HL-60 (cell line): ENCODE data around the gene KLHL30.

Experiments
- DNase-seq, 2 experiments: peaks; one replicate each; pipeline ENCODE4 v3.0.0-alpha.2; 2010 to 2020; ENCODE audit warnings: low read depth in 1 of 2, low spot score in 1 of 2
- H3K27ac ChIP-seq: fragments of 250-450 bp; sonication (Bioruptor Pico); replicated peaks from 2 replicates; pipeline ENCODE4 v1.5.1; 2020; ENCODE audit warnings: mild to moderate bottlenecking, moderate library complexity
- H3K27me3 ChIP-seq: fragments of 250-450 bp; sonication (Bioruptor Pico); 2 replicates; pipeline ENCODE4 v1.5.1; 2021; ENCODE audit warnings: mild to moderate bottlenecking, moderate library complexity; ENCODE audit not compliant: insufficient read depth, poor library complexity, severe bottlenecking
- H3K4me3 ChIP-seq: replicated peaks from 2 replicates; pipeline ENCODE4 v1.5.1; 2011; ENCODE audit warnings: mild to moderate bottlenecking, control low read depth, low read length; ENCODE audit not compliant: insufficient read depth
- GABPA ChIP-seq: IDR thresholded peaks from 2 replicates; pipeline ENCODE4 v1.6.1; 2012; ENCODE audit warnings: low read depth
- POLR2AphosphoS5 ChIP-seq: IDR thresholded peaks from 2 replicates; pipeline ENCODE4 v1.6.1; 2012; ENCODE audit warnings: low read depth
- SPI1 ChIP-seq: IDR thresholded peaks from 2 replicates; pipeline ENCODE4 v1.6.1; 2012; ENCODE audit warnings: low read depth, mild to moderate bottlenecking, borderline replicate concordance
- TF ChIP-seq, protein P1 (sequence below): IDR thresholded peaks from 2 replicates; pipeline ENCODE4 v1.6.1; 2012; ENCODE audit warnings: low read depth; ENCODE audit not compliant: insufficient replicate concordance
- TF ChIP-seq, protein P2 (sequence below): IDR thresholded peaks from one replicate; pipeline ENCODE4 v1.5.1; 2011; ENCODE audit warnings: low read length, control low read depth, inconsistent platforms; ENCODE audit not compliant: insufficient read depth

The KLHL30 gene

DNA sequence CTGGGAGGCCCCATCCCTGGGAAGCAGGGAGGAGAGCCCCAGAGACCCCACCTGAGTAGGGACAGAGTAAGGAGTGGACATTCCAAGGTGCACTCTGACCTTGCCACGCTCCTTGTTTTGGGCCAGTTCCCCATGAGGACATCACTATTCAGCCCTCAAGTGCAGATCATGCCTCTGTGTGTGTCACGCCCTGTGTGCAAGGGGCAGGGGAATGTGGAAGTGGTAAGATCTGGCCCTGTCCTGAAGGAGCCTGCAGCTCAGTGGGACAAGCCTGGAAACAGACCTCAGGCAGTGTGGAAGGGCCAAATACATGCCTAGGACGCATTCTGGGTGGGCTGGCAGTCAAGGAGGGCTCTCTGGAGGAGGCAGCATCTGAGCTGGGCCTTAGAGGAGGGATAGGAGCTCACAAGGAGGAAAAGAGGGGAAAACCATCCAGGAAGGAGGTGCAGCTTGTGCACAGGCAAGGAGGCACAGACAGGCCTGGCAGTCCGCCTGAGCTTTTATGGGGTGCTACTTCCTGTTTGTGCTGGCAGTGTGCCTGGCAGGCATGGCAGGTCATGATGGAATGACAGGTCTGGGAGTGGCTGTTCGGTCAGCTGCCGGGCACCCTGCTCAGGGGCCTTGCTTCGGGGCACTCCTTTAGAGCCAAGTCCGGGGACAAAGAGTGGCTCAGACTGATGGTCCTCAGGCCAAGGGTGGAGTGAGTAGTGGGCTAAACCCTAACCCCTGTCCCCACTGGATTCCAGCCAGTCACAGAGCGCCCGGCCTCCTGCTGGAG lies 3.3 kb downstream of the KLHL30 start:
- Histone ChIP-seq H3K27ac (peak overlapping the region; percentile 64), H3K27me3 (no peaks in the 10 kb centered on the region), H3K4me3 (no peak overlapping the region)
- peak; percentile 67 to 73 for DNase-seq
- TF ChIP-seq GABPA (no peak), SPI1 (peak; percentile 70; the same call in 1 of the 2 replicates), POLR2AphosphoS5 (peak; percentile 44; the same call in 1 of the 2 replicates)
- TF ChIP-seq, protein P1, sequence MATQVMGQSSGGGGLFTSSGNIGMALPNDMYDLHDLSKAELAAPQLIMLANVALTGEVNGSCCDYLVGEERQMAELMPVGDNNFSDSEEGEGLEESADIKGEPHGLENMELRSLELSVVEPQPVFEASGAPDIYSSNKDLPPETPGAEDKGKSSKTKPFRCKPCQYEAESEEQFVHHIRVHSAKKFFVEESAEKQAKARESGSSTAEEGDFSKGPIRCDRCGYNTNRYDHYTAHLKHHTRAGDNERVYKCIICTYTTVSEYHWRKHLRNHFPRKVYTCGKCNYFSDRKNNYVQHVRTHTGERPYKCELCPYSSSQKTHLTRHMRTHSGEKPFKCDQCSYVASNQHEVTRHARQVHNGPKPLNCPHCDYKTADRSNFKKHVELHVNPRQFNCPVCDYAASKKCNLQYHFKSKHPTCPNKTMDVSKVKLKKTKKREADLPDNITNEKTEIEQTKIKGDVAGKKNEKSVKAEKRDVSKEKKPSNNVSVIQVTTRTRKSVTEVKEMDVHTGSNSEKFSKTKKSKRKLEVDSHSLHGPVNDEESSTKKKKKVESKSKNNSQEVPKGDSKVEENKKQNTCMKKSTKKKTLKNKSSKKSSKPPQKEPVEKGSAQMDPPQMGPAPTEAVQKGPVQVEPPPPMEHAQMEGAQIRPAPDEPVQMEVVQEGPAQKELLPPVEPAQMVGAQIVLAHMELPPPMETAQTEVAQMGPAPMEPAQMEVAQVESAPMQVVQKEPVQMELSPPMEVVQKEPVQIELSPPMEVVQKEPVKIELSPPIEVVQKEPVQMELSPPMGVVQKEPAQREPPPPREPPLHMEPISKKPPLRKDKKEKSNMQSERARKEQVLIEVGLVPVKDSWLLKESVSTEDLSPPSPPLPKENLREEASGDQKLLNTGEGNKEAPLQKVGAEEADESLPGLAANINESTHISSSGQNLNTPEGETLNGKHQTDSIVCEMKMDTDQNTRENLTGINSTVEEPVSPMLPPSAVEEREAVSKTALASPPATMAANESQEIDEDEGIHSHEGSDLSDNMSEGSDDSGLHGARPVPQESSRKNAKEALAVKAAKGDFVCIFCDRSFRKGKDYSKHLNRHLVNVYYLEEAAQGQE, result no peak
- TF ChIP-seq, protein P2, sequence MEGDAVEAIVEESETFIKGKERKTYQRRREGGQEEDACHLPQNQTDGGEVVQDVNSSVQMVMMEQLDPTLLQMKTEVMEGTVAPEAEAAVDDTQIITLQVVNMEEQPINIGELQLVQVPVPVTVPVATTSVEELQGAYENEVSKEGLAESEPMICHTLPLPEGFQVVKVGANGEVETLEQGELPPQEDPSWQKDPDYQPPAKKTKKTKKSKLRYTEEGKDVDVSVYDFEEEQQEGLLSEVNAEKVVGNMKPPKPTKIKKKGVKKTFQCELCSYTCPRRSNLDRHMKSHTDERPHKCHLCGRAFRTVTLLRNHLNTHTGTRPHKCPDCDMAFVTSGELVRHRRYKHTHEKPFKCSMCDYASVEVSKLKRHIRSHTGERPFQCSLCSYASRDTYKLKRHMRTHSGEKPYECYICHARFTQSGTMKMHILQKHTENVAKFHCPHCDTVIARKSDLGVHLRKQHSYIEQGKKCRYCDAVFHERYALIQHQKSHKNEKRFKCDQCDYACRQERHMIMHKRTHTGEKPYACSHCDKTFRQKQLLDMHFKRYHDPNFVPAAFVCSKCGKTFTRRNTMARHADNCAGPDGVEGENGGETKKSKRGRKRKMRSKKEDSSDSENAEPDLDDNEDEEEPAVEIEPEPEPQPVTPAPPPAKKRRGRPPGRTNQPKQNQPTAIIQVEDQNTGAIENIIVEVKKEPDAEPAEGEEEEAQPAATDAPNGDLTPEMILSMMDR, result no peak

DNA sequence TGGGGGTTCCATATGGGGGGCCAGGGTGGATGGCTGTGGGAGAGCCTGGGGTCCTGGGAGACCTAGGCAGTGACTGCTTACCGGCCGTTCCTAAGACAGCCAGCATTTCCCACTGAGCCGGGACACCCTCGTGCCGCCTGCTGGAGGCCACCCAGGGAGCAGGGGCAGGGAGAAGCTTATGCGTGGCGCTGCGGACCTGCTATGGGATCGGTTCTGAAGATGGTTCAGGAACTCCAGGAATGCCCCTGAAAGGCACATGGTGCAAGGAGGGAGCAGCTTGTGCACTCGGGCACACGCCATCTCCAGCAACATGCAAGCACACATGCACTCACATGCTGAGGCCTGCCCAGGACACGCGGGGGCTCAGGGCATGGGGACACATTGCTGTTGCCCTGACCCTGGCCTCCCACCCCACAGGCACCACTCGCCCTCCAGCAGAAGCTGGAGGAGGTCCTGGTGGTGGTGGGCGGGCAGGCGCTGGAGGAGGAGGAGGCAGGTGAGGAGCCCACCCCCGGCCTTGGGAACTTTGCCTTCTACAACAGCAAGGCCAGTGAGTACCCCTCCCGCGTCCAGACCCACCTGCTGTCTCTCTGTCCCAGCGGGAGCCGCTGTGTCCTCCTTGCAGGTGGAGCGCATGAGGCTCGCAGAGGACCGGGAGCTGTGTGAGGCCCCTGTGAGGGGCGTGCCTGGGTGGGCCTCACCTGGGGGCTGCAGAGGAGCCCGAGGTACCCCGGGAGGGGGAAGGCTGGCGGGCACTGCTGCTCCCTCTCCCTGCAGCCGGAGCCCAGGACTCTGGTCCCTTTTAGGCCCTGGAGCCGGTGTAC lies 4.1 kb downstream of the KLHL30 start:
- Histone ChIP-seq H3K27ac (no peak overlapping the region), H3K27me3 (no peaks in the 10 kb centered on the region), H3K4me3 (no peak overlapping the region)
- no peak for TF ChIP-seq GABPA
- TF ChIP-seq, protein P2, result no peak
- no peak for TF ChIP-seq SPI1
- TF ChIP-seq, protein P1, result no peak
- no peak for TF ChIP-seq POLR2AphosphoS5
- no peak for DNase-seq

DNA sequence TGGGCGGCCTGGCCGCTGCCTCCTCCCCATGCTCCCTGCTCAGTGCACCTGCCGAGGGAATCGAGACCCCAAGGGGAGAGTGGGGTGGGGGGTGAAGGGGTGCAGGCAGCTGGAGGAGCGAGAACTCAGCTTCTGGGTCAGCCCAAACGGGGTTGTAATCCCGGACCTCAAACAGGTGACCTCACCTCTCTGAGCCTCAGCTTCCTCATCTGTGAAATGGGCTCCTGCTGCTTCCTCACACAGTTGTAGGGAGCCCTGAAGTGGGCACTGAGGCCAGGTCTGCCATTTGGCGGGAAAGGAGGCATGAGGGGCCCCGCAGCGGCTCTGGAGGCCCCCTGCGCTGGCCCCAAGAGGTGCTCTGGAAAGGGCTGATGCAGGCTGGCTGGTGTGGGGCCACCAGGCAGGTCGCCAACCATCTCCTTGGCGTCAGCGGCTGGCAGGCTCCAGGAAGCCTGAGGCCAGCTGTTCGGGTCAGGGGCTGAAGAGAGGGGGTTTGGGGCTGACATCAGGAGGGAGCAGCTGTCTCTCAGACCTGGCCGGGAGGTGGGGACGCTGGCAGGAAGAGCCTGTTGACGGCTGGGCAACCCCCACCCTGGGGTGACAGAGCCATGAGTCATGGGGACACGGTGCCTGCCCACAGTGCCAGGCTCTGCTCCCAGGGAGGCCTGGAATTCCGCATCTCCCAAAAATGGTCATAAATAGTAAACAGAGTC lies 4.9 kb downstream of the KLHL30 start:
- Histone ChIP-seq H3K27ac (no peak overlapping the region), H3K27me3 (no peaks in the 10 kb centered on the region), H3K4me3 (no peak overlapping the region)
- DNase-seq, result no peak
- TF ChIP-seq, protein P1, result no peak
- TF ChIP-seq, protein P2, result no peak
- no peak for TF ChIP-seq POLR2AphosphoS5
- TF ChIP-seq SPI1, result no peak
- no peak for TF ChIP-seq GABPA
